ENCODE data around the gene SLC33A1.

Gene SLC33A1

DNA sequence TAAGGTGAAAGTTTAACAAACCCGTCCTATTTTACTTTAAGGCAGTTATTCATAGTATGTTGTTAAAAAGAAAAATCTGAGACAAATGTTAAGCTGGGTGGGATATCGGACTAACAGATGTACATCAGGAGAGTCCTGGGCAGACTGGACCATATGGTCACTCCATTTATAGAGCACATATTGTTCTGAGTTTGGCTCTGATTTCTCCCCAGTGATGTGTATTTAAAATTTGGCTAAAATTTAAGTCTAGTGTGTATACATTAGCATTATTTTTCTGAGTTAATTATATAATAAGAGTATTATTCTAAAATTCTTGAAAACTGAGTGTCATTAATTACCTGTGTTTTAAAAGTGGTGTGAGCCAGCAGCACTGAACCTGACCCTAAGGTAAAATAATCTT, 22.3 kb upstream of the SLC33A1 start:
- no peak for DNase-seq
- TF ChIP-seq, protein P1, sequence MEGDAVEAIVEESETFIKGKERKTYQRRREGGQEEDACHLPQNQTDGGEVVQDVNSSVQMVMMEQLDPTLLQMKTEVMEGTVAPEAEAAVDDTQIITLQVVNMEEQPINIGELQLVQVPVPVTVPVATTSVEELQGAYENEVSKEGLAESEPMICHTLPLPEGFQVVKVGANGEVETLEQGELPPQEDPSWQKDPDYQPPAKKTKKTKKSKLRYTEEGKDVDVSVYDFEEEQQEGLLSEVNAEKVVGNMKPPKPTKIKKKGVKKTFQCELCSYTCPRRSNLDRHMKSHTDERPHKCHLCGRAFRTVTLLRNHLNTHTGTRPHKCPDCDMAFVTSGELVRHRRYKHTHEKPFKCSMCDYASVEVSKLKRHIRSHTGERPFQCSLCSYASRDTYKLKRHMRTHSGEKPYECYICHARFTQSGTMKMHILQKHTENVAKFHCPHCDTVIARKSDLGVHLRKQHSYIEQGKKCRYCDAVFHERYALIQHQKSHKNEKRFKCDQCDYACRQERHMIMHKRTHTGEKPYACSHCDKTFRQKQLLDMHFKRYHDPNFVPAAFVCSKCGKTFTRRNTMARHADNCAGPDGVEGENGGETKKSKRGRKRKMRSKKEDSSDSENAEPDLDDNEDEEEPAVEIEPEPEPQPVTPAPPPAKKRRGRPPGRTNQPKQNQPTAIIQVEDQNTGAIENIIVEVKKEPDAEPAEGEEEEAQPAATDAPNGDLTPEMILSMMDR (IDR thresholded peaks at IDR 0.05; ENCODE audit: low read depth, low read length, missing control alignments), result no peak
- H3K4me3 ChIP-seq (ENCODE audit: low read depth, low read length), result no peak overlapping the region
- in situ Hi-C loops (cut with HindIII; ENCODE audit: low pct_ligation_motif_present, low sequenced_read_pairs), result no loop called here
- no peak overlapping the region for H3K27ac ChIP-seq
- H3K36me3 ChIP-seq (replicated peaks), result no peaks in the 10 kb centered on the region
- no peaks in the 10 kb centered on the region for H3K27me3 ChIP-seq (replicated peaks)

DNA sequence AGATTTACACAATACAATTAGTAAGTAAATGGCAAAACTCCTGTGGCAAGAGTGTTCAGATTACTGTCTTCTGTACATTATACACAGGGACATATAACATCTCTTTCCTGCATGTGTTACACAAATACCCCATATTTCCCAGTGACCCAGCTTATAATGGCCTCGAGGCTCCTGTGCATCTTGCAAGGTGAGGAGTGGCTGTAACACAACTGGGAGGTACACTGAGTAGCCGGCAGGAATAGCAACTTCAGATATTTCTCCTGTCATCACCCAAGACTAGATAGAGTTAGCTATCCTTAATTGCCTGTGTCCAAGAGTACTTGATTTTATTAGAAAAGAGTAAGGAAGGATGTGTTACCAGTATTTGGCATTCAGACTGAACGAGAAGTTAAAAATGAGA, 21.8 kb upstream of the SLC33A1 start:
- no peaks in the 10 kb centered on the region for H3K36me3 ChIP-seq (replicated peaks)
- TF ChIP-seq, protein P1 (IDR thresholded peaks at IDR 0.05; ENCODE audit: low read depth, low read length, missing control alignments), result no peak
- H3K27ac ChIP-seq, result no peak overlapping the region
- in situ Hi-C loops (cut with HindIII; ENCODE audit: low pct_ligation_motif_present, low sequenced_read_pairs), result no loop called here
- H3K27me3 ChIP-seq (replicated peaks), result no peaks in the 10 kb centered on the region
- DNase-seq, result no peak
- no peak overlapping the region for H3K4me3 ChIP-seq (ENCODE audit: low read depth, low read length)

DNA sequence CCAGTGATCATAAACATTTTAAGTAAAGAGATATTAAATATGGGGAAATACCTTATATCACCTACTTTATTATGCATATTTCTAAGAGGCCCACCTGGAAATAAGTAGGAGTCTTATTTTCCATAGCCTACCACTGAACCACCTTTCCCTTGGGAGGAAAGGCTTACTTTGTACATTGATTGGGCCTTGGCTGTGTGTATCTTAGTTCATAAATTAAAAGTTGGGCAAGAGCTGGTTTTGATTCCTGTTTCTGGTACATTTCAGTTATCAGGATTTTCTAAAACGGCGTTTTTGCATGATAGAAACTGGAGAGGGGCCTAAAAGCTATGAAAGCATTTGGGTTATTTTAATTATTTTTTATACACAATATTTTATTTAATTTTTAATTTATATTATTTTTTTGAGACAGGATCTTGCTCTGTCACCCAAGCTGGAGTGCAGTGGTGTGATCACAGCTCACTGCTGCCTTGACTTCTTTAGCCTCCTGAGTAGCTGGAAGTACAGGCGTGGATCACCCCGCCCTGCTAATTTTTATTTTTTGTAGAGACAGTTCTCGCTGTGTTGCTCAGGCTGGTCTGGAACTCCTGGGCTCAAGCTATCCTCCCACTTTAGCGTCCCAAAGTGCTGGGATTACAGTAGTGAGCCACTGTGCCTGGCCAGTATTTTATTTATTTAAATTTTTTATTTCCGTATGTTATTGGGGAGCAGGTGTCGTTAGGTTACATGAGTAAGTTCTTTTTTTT, 18.8 kb upstream of the SLC33A1 start:
- no peak for DNase-seq
- TF ChIP-seq, protein P1 (IDR thresholded peaks at IDR 0.05; ENCODE audit: low read depth, low read length, missing control alignments), result no peak
- in situ Hi-C loops (cut with HindIII; ENCODE audit: low pct_ligation_motif_present, low sequenced_read_pairs), result no loop called here
- H3K27me3 ChIP-seq (replicated peaks), result no peaks in the 10 kb centered on the region
- H3K4me3 ChIP-seq (ENCODE audit: low read depth, low read length), result no peak overlapping the region
- H3K27ac ChIP-seq, result no peak overlapping the region
- no peaks in the 10 kb centered on the region for H3K36me3 ChIP-seq (replicated peaks)

DNA sequence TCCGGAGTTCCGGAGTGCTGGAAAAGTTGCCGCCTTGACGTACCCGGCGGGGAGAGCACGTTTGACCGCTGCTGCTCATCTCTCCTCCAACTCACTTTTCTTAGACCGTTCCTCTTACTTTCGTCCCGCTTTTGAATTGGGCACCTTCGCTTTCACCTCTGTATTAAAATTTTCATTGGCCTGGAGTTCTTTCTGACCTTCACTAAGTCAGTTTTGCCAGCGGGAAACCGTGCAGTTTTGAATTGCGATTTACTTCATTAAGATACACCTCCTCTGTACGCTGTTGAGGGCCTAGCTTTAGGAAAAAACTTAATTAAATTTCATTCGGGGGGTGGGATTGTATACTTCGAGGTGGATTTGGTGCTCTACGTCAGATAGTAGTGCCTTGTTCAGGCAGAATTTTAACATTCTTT, 17.5 kb upstream of the SLC33A1 start:
- Histone ChIP-seq H3K27ac (peak overlapping the region; percentile 55), H3K36me3 (replicated peaks) (no peaks in the 10 kb centered on the region), H3K4me3 (ENCODE audit: low read depth, low read length) (peak overlapping the region; percentile 90), H3K27me3 (replicated peaks) (no peaks in the 10 kb centered on the region)
- in situ Hi-C loops (cut with HindIII; ENCODE audit: low pct_ligation_motif_present, low sequenced_read_pairs), result no loop called here
- TF ChIP-seq, protein P1 (IDR thresholded peaks at IDR 0.05; ENCODE audit: low read depth, low read length, missing control alignments), result no peak
- DNase-seq, result no peak

DNA sequence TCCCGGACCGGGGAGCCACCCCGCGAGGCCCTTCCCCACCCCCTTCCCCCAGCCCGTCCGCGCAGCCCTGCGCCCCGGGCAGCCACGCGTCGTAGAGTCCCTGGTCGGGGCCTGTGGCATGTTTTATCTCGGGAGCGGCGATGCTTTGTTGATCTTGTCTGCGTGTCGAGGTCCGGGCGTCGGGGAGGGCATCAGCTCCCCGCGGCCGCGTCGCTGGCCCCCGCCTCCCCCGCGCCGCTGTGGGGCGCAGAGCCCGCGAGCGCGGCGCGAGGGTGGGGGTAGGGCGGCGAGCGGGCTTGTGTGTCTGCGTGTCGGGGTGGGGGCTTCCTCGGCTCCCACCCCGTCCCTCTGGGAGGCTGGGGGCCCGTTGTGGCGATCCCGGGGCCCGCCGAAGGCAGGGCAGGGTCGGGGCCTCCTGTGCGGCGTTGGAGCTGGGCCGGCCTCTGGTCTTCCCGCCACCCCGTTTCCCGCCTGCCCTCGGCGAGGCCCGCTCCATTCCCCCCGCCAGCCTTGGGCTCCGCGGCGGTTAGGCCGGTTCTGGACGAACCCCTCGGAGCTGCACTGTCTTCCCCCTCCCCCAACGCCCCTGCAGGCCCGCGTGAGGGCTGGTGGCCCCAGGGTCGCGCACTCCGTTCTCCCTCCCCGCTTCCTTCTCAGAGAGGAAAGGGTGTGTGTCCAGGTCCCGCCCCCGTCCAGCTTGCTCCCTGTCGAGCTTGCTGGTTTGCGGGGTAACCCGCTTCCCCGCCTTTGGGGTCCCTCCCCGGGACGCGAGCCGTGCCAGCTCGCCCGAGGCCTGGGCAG, 16.9 kb upstream of the SLC33A1 start:
- no peak for DNase-seq
- Histone ChIP-seq H3K27ac (peak overlapping the region; percentile 55), H3K27me3 (replicated peaks) (no peaks in the 10 kb centered on the region), H3K4me3 (ENCODE audit: low read depth, low read length) (peak overlapping the region; percentile 90), H3K36me3 (replicated peaks) (no peaks in the 10 kb centered on the region)
- TF ChIP-seq, protein P1 (IDR thresholded peaks at IDR 0.05; ENCODE audit: low read depth, low read length, missing control alignments), result no peak
- in situ Hi-C loops (cut with HindIII; ENCODE audit: low pct_ligation_motif_present, low sequenced_read_pairs), result no loop called here
